ENCODE measurements around the gene C1orf52. TPM values are rescaled to one million over a fixed set of nuclear protein-coding genes. Genes with fewer than 3 reads are reported as not detected.

C1orf52 gene
- total RNA-seq, 2 experiments from 2014 or later, result 35.6 to 37.4 TPM

GRCh38 chr1:85229574-85230097 is 29.8 kb downstream of the C1orf52 start:
- Histone ChIP-seq H3K27ac (ENCODE audit: low read depth, low read length, poor library complexity, severe bottlenecking) (no peak overlapping the region), H3K79me2 (ENCODE audit: insufficient read depth, low read depth, low read length) (no peaks in the 10 kb centered on the region), H3K4me2 (ENCODE audit: low read length) (no peak overlapping the region), H3K4me3 (ENCODE audit: low read depth, low read length, poor library complexity, severe bottlenecking) (no peak overlapping the region), H3K36me3 (ENCODE audit: insufficient read depth, low read length) (no peaks in the 10 kb centered on the region), H3K9me3 (ENCODE audit: low read length) (no peaks in the 10 kb centered on the region), H3K9me2 (ENCODE audit: insufficient read depth, low read length) (no peaks in the 10 kb centered on the region), H2AFZ (ENCODE audit: low read length) (peak overlapping the region; percentile 36; the same call in 1 of the 2 replicates), H4K20me1 (ENCODE audit: insufficient read depth, low read length) (no peaks in the 10 kb centered on the region), H3K4me1 (ENCODE audit: insufficient read depth, low read length, poor library complexity, severe bottlenecking) (no peaks in the 10 kb centered on the region)
- peak; percentile 5 for DNase-seq (ENCODE audit: low spot score)
- intact Hi-C loops (cut with micrococcal nuclease; ENCODE audit: unreplicated experiment), result no loop called here
- CTCF ChIA-PET (ENCODE audit: unreplicated experiment), result no interaction called here
- POLR2A ChIA-PET, result interaction anchor here (1.1 to 1.2 kb wide), 2 partner anchors 16 to 344 kb away, joined by 3 read pairs; no protein-coding TSS in a partner anchor
- TF ChIP-seq CTCF (conservative IDR thresholded peaks at IDR 0.05; ENCODE audit: low read length), result no peak
- TF ChIP-seq EZH2phosphoT487 (IDR thresholded peaks at IDR 0.05; ENCODE audit: borderline replicate concordance, low read depth, low read length), result no peak
- no TSS peak for BruUV-seq (replicated peaks)

- Histone ChIP-seq H3K9me3 (ENCODE audit: low read length) (no peaks in the 10 kb centered on the region), H3K4me3 (ENCODE audit: low read depth, low read length, poor library complexity, severe bottlenecking) (no peak overlapping the region), H3K79me2 (ENCODE audit: insufficient read depth, low read depth, low read length) (no peaks in the 10 kb centered on the region), H3K9me2 (ENCODE audit: insufficient read depth, low read length) (no peaks in the 10 kb centered on the region), H3K4me1 (ENCODE audit: insufficient read depth, low read length, poor library complexity, severe bottlenecking) (no peaks in the 10 kb centered on the region), H3K36me3 (ENCODE audit: insufficient read depth, low read length) (no peaks in the 10 kb centered on the region), H2AFZ (ENCODE audit: low read length) (no peak overlapping the region), H4K20me1 (ENCODE audit: insufficient read depth, low read length) (no peaks in the 10 kb centered on the region), H3K27ac (ENCODE audit: low read depth, low read length, poor library complexity, severe bottlenecking) (no peak overlapping the region), H3K4me2 (ENCODE audit: low read length) (no peak overlapping the region)
- ChIA-PET POLR2A (interaction anchor here (0.6 to 1.2 kb wide), 3 partner anchors 344 to 865 kb away, joined by 3 to 8 read pairs (median 4); no protein-coding TSS in a partner anchor), CTCF (ENCODE audit: unreplicated experiment) (no interaction called here)
- TF ChIP-seq EZH2phosphoT487 (IDR thresholded peaks at IDR 0.05; ENCODE audit: borderline replicate concordance, low read depth, low read length) (no peak), CTCF (conservative IDR thresholded peaks at IDR 0.05; ENCODE audit: low read length) (no peak)
- BruUV-seq (replicated peaks), result no TSS peak
- intact Hi-C loops (cut with micrococcal nuclease; ENCODE audit: unreplicated experiment), result no loop called here
- DNase-seq (ENCODE audit: low spot score), result no peak
These were observed 30.5 kb downstream of the C1orf52 start for GRCh38 chr1:85228972-85229371.

- H3K9me3 ChIP-seq (ENCODE audit: low read length), result no peaks in the 10 kb centered on the region
- H2AFZ ChIP-seq (ENCODE audit: low read length), result no peak overlapping the region
- no peak overlapping the region for H3K4me2 ChIP-seq (ENCODE audit: low read length)
- no peak for TF ChIP-seq EZH2phosphoT487 (IDR thresholded peaks at IDR 0.05; ENCODE audit: borderline replicate concordance, low read depth, low read length)
- TF ChIP-seq CTCF (conservative IDR thresholded peaks at IDR 0.05; ENCODE audit: low read length), result no peak
- no peaks in the 10 kb centered on the region for H3K9me2 ChIP-seq (ENCODE audit: insufficient read depth, low read length)
- DNase-seq (ENCODE audit: low spot score), result no peak
- POLR2A ChIA-PET, result interaction anchor here (0.7 kb wide), 2 partner anchors 113 to 322 kb away, joined by 3 read pairs; no protein-coding TSS in a partner anchor
- CTCF ChIA-PET (ENCODE audit: unreplicated experiment), result no interaction called here
- H3K36me3 ChIP-seq (ENCODE audit: insufficient read depth, low read length), result no peaks in the 10 kb centered on the region
- H3K4me1 ChIP-seq (ENCODE audit: insufficient read depth, low read length, poor library complexity, severe bottlenecking), result no peaks in the 10 kb centered on the region
- H3K27ac ChIP-seq (ENCODE audit: low read depth, low read length, poor library complexity, severe bottlenecking), result no peak overlapping the region
- no peaks in the 10 kb centered on the region for H3K79me2 ChIP-seq (ENCODE audit: insufficient read depth, low read depth, low read length)
- no peak overlapping the region for H3K4me3 ChIP-seq (ENCODE audit: low read depth, low read length, poor library complexity, severe bottlenecking)
- no peaks in the 10 kb centered on the region for H4K20me1 ChIP-seq (ENCODE audit: insufficient read depth, low read length)
- intact Hi-C loops (cut with micrococcal nuclease; ENCODE audit: unreplicated experiment), result no loop called here
- BruUV-seq (replicated peaks), result no TSS peak
These were observed 33.7 kb downstream of the C1orf52 start for GRCh38 chr1:85225624-85226380.
